GDM1 (cell line): ENCODE measurements around the gene PRICKLE3.
"Not testable (repeated sequence)": the region's sequence is repeated elsewhere in the genome, so short reads cannot be mapped to it uniquely, and the experiment has no call there.

Experiments
- DNase-seq: peaks from one replicate; lab custom pipeline; 2025; lab: John Stamatoyannopoulos, UW

PRICKLE3 gene

DNA sequence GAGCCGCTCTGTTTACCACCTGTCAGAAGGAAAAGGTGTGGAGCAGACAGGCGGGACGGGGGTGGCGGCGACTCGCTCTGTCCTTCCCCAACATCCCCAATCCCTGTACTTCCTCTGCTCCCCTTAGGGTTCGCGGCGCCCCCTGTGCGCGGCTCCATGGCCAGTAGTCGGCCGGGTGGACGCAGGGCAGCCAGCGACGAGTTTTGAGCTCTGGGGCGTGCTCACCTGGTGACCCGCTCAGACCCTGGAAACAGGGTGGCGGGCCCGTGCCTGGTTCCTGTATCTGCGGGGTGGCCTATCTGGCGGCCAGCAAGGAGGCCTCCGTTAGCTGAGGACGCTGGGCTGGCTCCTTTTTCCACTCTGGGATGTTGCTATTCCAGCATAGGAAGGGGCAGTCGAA lies 29.0 kb downstream of the PRICKLE3 start:
- DNase-seq: no peak

- DNase-seq: peak; percentile 69
These were observed 30.0 kb downstream of the PRICKLE3 start for GRCh38 chrX:49155900-49156837.

- DNase-seq: no peak
These were observed 30.8 kb downstream of the PRICKLE3 start for GRCh38 chrX:49155243-49155899.

DNA sequence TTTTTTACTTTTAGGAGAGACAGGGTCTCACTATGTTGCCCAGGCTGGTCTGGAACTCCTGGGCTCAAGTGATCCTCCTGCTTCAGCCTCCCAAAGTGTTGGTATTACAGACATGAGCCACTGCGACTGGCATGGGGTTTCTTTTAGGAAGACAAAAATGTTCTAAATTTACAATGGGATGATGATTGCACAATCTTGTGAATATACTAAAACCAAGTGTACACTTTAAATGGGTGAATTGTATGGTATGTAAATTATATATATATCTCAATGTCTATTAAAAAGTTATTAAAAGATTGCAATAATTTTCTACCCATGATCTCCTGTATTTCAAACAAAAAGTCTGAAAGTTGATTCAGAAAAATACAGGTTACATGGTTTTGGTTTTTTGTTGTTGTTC lies 32.7 kb downstream of the PRICKLE3 start:
- DNase-seq: no peak

DNA sequence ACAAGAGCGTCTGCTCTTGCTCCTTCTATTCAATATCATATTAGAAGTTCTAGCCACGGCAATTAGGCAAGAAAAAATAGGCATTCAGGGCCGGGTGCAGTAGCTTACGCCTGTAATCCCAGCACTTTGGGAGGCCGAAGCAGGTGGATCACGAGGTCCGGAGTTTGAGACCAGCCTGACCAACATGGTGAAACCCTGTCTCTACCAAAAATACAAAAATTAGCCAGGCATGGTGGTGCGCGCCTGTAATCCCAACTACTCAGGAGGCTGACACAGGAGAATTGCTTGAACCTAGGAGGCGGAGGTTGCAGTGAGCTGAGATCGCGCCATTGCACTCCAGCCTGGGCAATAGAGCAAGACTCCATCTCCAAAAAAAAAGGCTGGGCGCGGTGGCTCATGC lies 36.9 kb downstream of the PRICKLE3 start:
- not testable (repeated sequence) for DNase-seq

DNA sequence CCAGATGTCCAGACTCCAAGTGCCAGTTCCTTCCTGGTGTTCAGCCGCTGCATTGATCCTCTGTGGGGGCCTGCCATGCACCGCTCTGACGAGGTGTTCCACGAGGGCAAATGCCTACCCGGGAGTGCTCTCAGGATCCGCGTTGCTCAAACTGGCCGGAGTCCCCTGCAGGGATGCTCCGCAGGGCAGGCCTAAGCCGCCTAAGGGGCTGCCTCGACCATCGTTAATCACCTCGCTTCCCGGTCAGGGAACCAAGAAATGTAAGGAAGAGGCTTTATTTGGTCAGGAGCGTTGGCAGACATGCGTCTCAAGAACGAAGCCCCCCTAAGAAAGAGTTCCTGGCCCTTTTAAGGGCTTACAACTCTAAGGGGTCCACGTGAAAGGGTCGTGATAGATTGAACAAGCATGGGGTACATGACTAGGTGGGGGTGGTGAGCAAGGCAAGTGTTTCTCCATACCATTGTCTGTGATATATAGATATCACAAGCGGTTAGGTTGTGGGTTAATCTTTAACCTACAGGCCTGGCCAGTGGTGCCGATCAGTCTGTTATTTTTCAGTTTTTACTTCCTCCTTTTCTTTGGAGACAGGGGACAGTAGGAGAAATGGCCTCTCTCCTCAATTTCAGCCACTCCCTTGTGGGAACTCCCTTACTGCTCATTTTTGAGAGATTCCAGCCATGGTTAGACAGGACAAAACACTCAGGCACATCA lies 37.6 kb downstream of the PRICKLE3 start:
- DNase-seq: not testable (repeated sequence)

DNA sequence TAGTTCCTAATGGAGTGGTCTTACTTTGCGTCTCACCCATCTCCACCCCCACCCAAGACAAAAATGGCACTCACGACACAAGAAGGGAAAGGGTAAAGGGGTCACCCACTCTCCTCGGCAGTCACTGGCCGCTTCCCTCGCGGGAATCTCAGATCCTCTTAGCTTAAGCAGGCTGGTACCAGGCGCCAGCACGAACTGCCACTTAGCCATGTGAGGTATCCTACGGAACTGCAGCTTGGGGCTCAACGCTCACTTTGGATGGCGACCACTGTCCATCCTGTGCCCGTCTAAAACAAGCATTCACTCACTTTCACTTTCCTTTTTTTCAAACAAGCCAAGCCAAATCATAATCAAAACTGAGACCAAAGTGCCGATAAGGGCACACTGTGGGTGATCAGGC lies 38.2 kb downstream of the PRICKLE3 start:
- DNase-seq: no peak

DNA sequence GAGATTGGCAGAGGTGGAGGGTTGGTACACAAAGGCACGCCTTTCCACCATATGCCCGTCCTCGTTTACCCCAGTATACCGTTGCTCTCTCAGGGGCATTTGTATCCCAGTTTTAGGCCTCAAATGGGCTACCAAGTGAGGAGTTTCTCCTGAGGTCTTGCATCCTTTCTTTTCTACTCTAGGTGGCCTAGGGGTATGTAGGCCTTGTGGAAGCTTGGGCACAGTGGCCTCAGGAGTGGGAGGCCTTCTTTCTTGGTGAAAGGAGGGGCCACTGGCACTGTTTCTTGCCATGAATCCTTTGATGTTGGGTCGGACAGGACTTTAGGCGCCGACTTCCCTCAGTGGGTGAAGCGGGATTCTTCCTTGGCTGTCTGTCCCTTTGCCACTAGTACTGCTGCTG lies 38.9 kb downstream of the PRICKLE3 start:
- DNase-seq: no peak

DNA sequence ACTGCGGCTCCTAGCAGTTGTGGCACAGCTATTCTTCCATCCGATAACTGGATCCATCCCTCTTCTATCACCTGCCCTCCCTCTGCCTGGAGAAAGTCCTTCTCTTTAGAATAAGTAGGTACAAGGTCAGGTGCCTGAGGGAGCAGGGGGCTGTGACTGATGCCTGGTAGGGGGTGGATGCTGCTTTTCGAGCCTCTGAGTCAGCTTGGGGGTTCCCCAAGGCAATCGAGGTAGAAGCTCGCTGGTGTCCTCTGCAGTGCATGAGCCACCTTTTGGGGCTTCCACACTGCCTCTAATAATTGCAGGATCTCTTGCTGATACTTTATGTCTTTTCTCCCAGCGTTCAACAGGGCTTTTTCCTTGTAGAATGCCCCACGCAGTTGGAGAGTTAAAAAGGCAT lies 43.0 kb downstream of the PRICKLE3 start:
- DNase-seq: not testable (repeated sequence)

GRCh38 chrX:49142264-49142663 lies 43.9 kb downstream of the PRICKLE3 start:
- not testable (repeated sequence) for DNase-seq

DNA sequence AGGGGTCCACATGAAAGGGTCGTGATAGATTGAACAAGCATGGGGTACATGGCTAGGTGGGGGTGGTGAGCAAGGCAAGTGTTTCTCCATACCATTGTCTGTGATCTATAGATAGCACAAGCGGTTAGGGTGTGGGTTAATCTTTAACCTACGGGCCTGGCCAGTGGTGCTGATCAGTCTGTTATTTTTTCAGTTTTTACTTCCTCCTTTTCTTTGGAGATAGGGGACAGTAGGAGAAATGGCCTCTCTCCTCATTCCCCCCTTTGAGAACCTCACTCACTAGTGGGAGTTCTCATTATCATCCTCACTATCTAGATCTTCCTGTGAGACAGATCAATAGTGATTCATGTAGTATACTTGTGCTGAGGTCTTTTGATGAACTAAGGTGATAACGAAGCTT lies 46.5 kb downstream of the PRICKLE3 start:
- DNase-seq: no peak

DNA sequence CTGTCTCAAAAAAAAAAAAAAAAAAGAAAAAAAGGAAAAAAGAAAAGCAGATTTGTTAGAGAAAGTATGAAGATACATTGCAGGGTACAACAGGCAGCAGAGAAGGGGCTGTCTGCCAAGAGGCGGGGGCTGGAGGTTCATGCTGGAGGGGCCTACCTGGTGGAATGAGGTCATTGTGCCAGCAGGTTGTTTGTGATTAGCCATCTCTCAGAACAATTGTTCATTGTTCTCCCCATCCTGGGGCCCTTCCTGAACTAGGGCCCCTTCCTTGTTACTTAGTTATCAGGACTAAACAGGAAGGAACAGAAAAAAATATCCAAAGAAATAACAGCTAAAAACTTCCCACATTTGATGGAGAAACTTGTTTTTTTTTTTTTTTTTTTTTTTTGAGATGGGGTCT lies 48.7 kb downstream of the PRICKLE3 start:
- no peak for DNase-seq

DNA sequence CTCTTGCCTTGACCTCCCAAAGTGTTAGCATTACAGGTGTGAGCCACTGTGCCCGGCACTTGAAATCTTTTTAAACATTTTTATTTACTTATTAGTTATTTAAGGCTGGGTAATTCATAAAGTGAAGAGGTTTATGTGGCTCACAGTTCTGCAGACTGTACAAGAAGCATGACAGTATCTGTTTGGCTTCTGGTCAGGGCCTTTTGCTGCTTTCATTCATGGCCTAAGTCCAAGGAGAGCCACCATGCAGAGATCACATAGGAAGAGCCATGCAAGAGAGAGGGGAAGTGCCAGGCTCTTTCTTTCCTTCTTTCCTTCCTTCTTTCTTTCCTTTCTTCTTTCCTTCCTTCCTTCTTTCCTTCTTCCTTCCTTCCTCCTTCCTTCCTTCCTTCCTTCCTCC lies 52.4 kb downstream of the PRICKLE3 start:
- DNase-seq: no peak

DNA sequence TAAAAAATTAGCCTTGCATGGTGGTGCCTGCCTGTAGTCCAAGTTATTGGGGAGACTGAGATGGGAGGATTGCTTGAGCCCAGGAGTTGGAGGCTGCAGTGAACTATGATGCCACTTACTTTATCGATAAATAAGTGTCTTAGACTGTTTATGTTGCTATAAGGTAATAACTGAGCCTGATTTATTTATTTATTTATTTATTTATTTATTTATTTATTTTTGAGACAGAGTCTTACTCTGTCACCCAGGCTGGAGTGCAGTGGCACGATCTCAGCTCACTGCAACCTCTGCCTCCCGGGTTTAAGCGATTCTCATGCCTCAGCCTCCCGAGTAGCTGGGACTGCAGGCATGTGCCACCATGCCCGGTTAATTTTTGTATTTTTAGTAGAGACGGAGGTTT lies 53.9 kb downstream of the PRICKLE3 start:
- not testable (repeated sequence) for DNase-seq

DNA sequence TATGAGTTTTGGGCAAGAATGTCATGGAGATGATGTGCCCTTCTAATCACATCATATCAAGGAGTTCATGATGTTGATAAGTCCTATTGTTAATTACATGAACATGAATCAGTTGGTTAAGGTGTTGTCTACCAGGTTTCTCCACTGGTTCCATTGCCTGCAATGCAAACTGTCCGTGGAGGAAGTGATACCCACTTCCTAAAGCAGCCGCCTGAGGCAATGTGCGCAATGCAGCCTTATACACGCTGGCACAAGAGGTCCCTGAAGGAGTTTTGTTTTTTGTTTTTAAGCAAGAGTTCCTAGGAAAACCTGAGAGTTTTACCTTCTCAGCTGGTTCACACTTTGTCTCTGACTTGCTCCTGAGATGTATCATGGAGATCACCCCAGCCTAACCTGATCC lies 56.7 kb downstream of the PRICKLE3 start:
- DNase-seq: no peak

DNA sequence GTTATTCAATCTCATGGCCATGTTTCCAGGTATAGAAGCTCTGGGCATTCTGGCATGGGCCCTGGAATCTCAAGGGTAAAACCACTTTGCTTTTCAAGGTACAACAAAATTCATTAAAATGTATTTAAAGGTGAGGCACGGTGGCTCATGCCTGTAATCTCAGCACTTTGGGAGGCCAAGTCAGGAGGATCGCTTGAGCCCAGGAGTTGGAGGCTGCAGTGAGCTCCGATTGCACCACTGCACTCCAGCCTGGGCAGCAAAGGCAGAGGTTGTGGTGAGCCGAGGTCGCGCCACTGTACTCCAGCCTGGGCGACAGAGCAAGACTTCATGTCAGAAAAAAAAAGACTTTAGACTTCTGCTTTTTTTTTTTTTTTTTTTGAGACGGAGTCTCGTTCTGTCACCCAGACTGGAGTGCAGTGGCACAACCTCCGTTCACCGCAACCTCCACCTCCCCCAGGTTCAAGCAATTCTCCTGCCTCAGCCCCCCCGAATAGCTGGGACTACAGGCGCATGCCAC lies 58.4 kb downstream of the PRICKLE3 start:
- DNase-seq: not testable (repeated sequence)
